ENCODE results near the gene LIPC. TPM values are rescaled to one million over a fixed set of nuclear protein-coding genes. Genes with fewer than 3 reads are reported as not detected.

LIPC gene
- total RNA-seq, 4 donors from 2014 or later = 0.81 to 4.6 (median 1.8) TPM

DNA sequence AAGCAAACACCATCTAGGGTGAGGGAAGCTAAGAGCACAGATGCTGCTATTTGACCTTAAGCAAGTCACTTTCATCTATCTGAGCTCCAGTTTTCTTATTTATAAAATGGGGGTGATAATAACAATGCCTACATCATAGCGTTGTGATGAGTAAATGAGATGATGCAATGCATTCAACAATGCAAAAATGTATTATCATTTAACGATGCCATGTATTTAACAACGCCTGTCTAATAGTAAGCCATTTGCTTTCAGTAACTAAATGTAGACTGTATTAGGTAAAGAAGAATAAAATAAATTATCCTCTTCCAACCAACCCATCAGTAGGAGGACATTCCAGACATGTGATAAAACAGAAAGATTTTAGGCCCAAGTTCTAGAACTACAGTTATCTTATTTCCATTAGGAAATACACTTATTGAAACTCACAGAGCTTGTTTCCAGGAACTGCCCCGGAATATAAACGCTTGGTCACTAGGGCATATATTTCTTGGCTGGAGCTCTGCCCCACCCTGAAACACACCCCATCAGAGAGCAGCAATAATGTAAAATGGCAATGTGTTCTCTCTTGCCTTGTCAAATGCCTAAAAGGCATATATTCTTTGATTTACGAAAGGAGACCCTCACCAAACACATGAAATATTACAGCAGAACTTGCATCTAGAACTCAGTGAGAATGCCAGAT is 128.3 kb downstream of the LIPC start:
- Histone ChIP-seq H3K27ac (no peak overlapping the region), H3K36me3 (no peaks in the 10 kb centered on the region), H3K4me1 (no peaks in the 10 kb centered on the region), H3K9me3 (no peaks in the 10 kb centered on the region), H3K4me3 (replicated peaks in 1 of 3) (no peak overlapping the region), H3K27me3 (no peaks in the 10 kb centered on the region)
- TF ChIP-seq POLR2A (IDR thresholded peaks at IDR 0.05) = no peak
- TF ChIP-seq, protein P1, sequence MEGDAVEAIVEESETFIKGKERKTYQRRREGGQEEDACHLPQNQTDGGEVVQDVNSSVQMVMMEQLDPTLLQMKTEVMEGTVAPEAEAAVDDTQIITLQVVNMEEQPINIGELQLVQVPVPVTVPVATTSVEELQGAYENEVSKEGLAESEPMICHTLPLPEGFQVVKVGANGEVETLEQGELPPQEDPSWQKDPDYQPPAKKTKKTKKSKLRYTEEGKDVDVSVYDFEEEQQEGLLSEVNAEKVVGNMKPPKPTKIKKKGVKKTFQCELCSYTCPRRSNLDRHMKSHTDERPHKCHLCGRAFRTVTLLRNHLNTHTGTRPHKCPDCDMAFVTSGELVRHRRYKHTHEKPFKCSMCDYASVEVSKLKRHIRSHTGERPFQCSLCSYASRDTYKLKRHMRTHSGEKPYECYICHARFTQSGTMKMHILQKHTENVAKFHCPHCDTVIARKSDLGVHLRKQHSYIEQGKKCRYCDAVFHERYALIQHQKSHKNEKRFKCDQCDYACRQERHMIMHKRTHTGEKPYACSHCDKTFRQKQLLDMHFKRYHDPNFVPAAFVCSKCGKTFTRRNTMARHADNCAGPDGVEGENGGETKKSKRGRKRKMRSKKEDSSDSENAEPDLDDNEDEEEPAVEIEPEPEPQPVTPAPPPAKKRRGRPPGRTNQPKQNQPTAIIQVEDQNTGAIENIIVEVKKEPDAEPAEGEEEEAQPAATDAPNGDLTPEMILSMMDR (IDR thresholded peaks at IDR 0.05) = no peak
- DNase-seq = no peak
- intact Hi-C loops (cut with DNase I) = no loop called here
- WGBS, 2 donors = 76 to 77% methylated on average over 6 of the region's 6 CpGs

DNA sequence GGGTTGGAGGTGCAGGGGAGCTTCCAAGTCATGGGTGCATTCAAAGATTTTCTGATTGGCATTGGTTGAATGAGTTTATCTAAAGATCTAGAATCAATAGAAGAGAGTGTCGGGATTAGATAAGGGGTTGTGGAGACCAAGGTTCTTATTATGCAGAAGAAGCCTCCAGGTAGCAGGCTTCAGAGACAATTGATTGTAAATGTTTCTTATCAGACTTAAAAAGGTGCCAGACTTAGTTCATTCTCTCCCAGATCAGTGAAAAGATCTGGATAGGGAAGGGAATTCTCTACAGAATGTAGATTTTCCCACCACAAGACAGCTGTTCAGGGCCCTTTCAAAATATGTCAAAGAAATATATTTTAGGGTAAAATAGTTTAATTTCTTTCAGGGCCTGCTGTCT is 129.5 kb downstream of the LIPC start:
- H3K4me1 ChIP-seq = no peaks in the 10 kb centered on the region
- no peak overlapping the region for H3K4me3 ChIP-seq (replicated peaks in 1 of 3)
- no peak overlapping the region for H3K27ac ChIP-seq
- H3K27me3 ChIP-seq = no peaks in the 10 kb centered on the region
- no peak for TF ChIP-seq POLR2A (IDR thresholded peaks at IDR 0.05)
- TF ChIP-seq, protein P1 (IDR thresholded peaks at IDR 0.05) = no peak
- no peaks in the 10 kb centered on the region for H3K36me3 ChIP-seq
- no peaks in the 10 kb centered on the region for H3K9me3 ChIP-seq
- WGBS, 2 donors = 0% methylated on average over 1 of the region's 1 CpG
- intact Hi-C loops (cut with DNase I) = no loop called here
- no peak for DNase-seq

DNA sequence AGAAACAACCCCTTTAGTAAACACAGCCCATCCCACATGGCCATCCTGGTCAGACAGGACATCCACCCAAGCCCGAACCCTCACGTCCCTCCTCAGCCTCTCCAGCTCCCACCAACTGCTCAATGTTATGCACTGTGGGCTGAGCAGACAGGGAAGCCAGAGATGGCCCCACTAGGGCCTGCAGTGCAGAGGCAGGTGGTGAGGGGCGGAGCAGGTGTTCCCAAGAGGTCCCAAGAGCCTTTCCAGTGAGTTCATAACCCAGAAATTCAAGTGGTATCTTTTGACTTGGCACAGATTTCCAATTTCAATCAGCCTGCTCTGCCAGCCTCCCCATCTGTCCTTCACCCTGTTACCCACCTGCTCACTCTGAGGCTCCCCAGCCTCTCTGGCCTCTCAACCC is 130.3 kb downstream of the LIPC start:
- DNase-seq = no peak
- no peak overlapping the region for H3K4me3 ChIP-seq (replicated peaks in 1 of 3)
- TF ChIP-seq POLR2A (IDR thresholded peaks at IDR 0.05) = no peak
- TF ChIP-seq, protein P1 (IDR thresholded peaks at IDR 0.05) = no peak
- no peaks in the 10 kb centered on the region for H3K27me3 ChIP-seq
- 89 to 94% methylated on average over 2 to 3 of the region's 3 CpGs for WGBS, 2 donors
- H3K27ac ChIP-seq = no peak overlapping the region
- intact Hi-C loops (cut with DNase I) = no loop called here
- no peaks in the 10 kb centered on the region for H3K9me3 ChIP-seq
- no peaks in the 10 kb centered on the region for H3K36me3 ChIP-seq
- H3K4me1 ChIP-seq = no peaks in the 10 kb centered on the region

DNA sequence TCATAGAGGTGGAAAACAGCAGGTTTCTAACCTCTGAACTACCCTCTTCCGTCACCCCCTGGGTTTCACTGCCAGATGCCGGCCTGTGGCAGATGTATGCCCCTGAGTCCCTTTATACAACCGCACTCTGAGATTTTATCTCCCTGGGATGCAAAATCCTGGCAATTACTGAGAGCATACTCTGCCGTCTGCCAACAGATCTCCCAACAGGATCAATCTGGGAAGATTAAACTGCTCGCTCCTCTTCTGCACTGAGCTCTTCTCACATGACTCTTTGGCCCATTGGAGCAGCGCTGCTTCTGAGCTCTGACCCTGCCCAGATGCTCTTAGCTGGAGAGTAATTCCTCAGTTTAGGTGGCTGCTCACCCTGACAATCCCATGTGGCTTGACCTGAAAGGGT is 133.2 kb downstream of the LIPC start:
- no peaks in the 10 kb centered on the region for H3K27me3 ChIP-seq
- no peak for TF ChIP-seq POLR2A (IDR thresholded peaks at IDR 0.05)
- TF ChIP-seq, protein P1 (IDR thresholded peaks at IDR 0.05) = no peak
- intact Hi-C loops (cut with DNase I) = no loop called here
- WGBS, 2 donors = 93 to 96% methylated on average over 5 of the region's 6 CpGs
- H3K4me1 ChIP-seq = peaks cover 0 to 4% of the 10 kb centered on the region in 2 donors
- H3K36me3 ChIP-seq = no peaks in the 10 kb centered on the region
- no peak overlapping the region for H3K4me3 ChIP-seq (replicated peaks in 1 of 3)
- no peak for DNase-seq
- no peaks in the 10 kb centered on the region for H3K9me3 ChIP-seq
- H3K27ac ChIP-seq = no peak overlapping the region

DNA sequence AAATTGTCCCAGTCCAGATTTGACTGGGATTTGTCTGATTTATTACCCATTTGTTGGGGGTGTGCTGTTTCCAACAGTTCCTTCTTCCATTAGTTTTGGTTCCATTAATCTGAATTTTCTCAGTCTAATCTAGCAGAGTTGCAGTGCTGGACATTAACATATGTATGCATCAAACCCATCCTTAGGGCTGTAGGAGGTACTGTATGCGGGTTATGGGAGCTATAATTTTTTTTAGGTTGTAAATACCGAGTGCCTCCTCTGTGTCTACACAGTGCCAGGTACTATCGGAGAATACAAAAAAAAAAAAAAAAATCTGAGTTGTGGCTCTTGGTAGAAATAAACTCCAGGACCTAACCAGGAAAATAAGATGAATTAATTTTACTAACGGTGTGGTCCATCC is 133.8 kb downstream of the LIPC start:
- Histone ChIP-seq H3K4me1 (peaks cover 0 to 4% of the 10 kb centered on the region in 2 donors), H3K27me3 (no peaks in the 10 kb centered on the region), H3K9me3 (no peaks in the 10 kb centered on the region), H3K36me3 (no peaks in the 10 kb centered on the region), H3K27ac (no peak overlapping the region), H3K4me3 (replicated peaks in 1 of 3) (no peak overlapping the region)
- DNase-seq = no peak
- intact Hi-C loops (cut with DNase I) = no loop called here
- WGBS, 2 donors = 68 to 70% methylated on average over 4 of the region's 4 CpGs
- TF ChIP-seq, protein P1 (IDR thresholded peaks at IDR 0.05) = no peak
- no peak for TF ChIP-seq POLR2A (IDR thresholded peaks at IDR 0.05)

Data from thyroid gland (tissue), 4 donors.